GM21423 (cell line): ENCODE results near the gene TNFSF15.
"Not testable (repeated sequence)": the region's sequence is repeated elsewhere in the genome, so short reads cannot be mapped to it uniquely, and the experiment has no call there.

Experiments
- ATAC-seq: cut with Tn5 transposase; IDR thresholded peaks from one replicate; pipeline ENCODE4 v1.9.1; 2021; ENCODE audit warnings: mild to moderate bottlenecking, moderate library complexity; ENCODE audit not compliant: unreplicated experiment

Gene TNFSF15

DNA sequence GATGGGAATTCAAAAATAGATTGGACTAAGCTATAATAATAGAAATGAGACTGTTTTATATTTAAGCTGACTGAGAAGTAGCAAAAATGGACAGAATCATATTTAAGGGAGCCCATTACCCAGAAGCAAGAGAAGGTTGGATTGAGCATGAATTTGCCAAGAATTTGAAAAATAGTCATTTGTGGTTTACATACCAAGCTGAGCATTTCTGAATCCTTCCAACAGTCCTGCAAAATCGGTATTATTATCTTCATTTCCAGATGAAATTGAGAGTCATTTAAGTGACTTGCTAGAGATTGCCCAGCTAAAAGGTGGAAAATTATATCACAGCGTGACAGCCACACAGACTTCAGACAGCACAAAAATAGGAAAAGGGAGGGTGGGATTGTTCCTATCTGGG, 48.4 kb downstream of the TNFSF15 start:
- no peak for ATAC-seq

DNA sequence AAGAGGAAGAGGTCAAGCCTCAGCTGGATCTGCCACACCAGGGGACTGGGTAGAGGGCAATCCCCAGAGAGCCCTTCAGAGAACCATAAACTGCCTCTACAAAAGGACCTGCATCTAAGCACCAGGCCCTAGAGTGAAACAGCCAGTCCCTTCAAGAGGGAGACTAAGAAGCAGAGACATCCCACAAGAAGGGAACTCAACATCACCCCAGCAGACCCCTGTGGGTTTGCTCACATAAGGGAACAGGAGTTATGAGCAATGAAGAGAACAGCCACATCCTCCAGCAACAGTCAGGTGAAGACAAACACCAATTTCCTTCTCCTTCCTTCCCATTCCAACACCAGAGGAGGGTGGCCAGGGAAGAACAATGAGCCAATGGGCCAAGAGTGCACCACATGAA, 48.9 kb downstream of the TNFSF15 start:
- ATAC-seq: no peak

GRCh38 chr9:114754581-114754980, 51.3 kb downstream of the TNFSF15 start:
- no peak for ATAC-seq

DNA sequence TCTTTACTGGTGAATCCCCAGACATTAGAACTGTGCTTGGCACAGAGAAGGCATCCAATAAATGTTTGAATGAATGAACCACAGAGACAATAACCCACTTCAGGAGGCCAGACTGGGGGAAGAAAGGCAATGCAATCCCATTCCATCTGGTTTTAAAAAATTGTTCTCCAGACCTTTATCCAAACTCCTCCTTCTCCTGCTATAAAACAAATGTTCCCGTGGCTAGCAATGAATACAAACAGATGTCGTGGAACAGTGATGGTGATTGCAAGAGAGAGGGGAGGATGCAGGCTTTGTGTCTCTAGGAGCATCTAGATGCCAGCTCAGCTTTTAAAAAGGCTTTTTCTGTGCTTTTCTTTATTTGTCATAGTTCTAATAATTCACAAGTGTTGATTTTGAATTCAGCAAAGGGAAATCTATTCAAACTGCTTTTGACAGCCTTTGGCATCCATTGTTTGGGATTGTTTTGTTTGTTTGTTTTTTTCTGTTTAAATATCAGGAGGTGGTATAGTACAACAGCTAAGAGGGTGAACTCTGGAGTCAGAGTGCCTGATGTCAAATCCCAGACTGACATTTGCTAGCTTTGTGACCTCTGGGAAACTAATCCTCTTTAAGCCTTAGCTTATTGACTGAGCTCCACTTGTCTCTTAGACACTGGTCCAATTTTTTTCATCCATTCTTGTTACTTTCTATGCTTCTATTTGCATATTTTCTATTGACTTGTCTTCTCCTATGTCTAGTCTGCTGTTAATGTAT, 59.1 kb downstream of the TNFSF15 start:
- no peak for ATAC-seq

- no peak for ATAC-seq
These were observed 59.8 kb downstream of the TNFSF15 start for GRCh38 chr9:114745879-114746550.

GRCh38 chr9:114745108-114745848, 60.6 kb downstream of the TNFSF15 start:
- no peak for ATAC-seq

GRCh38 chr9:114743446-114743845, 62.4 kb downstream of the TNFSF15 start:
- ATAC-seq: no peak

DNA sequence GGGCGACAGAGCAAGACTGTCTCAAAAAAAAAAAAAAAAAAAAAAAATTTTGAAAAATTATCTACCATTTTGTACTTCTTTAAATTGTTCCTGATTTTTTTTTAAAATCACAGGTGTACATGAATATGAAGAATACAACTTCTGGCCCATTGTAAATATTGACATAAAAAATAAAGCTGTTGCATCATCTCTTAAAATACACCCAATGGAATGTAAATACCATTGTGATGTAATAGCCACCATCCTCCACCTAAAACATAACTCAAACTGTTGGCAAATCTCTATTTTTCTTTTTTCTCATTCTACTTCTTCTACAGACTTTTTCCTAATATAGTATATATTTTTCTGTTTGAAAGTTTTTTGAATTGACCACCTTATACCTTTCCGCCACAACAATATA, 62.9 kb downstream of the TNFSF15 start:
- no peak for ATAC-seq

- not testable (repeated sequence) for ATAC-seq
These were observed 64.3 kb downstream of the TNFSF15 start for GRCh38 chr9:114741521-114741920.

GRCh38 chr9:114738581-114739316, 67.1 kb downstream of the TNFSF15 start:
- peak; percentile 74 for ATAC-seq

- no peak for ATAC-seq
These were observed 68.0 kb downstream of the TNFSF15 start for GRCh38 chr9:114737847-114738246.

DNA sequence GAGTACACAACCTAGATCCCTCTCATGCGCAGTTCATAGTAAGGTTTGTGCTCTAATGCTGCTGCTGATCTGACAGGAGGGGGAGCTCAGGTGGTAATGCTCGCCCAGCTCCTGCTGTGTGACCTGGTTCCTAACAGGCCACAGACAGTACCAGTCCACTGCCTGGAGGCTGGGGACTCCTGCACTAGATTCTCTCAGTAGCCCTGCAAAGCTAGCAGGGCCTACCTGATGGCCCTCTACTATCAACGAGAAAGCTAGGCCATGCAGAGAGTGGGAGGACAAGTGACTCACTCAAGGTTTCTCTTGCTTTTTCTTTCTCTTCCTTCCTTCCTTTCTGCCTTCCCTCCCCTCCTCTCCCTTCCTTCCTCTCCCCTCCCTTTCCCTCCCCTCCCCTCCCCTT, 68.7 kb downstream of the TNFSF15 start:
- ATAC-seq: no peak

DNA sequence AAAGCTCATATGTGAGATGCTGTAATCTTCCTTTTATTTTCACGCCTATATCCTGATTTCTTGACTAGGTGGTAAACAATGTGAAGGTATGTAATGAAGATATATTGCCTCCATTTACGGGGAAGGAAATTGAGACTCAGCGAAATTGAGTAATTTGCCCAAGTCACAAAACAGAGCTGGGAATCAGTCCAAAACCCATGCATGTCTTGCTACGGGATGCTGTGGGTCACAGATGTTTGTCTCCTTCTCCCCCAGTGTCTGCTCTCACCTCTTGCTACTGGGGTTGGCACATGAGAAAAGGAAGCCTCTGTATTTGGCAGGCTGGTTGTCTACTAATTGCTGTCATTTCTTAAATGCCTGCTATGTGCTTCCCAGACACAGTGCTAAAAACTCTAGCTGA, 70.1 kb downstream of the TNFSF15 start:
- ATAC-seq: no peak

- ATAC-seq: not testable (repeated sequence)
These were observed 70.7 kb downstream of the TNFSF15 start for GRCh38 chr9:114735139-114735538.
